Immature natural killer cell (primary cell): ENCODE data around the gene CASKIN1. TPM values are rescaled to one million over a fixed set of nuclear protein-coding genes. Genes with fewer than 3 reads are reported as not detected.
"Not testable (repeated sequence)": the region's sequence is repeated elsewhere in the genome, so short reads cannot be mapped to it uniquely, and the experiment has no call there.

ENCODE experiments used
- DNase-seq, 3 donors: peaks; one replicate each; pipeline ENCODE4 v3.0.0; 2022; ENCODE audit warnings: mixed read lengths in 1 of 3
- H3K27ac Mint-ChIP-seq, 6 donors: one replicate each; pipeline ENCODE4 v1.8.0; 2020; ENCODE audit warnings: mixed read lengths in 6 of 6, mild to moderate bottlenecking in 5 of 6, inconsistent platforms in 4 of 6, moderate library complexity in 3 of 6
- H3K27me3 Mint-ChIP-seq, 3 donors: one replicate each; pipeline ENCODE4 v1.8.0; 2020 to 2021; ENCODE audit warnings: low read depth in 3 of 3, mild to moderate bottlenecking in 3 of 3, mixed read lengths in 3 of 3, moderate library complexity in 3 of 3, inconsistent platforms in 1 of 3
- H3K36me3 Mint-ChIP-seq, 3 donors: one replicate each; pipeline ENCODE4 v1.8.0; 2020; ENCODE audit warnings: mixed read lengths in 3 of 3, inconsistent platforms in 2 of 3, mild to moderate bottlenecking in 2 of 3
- H3K4me1 Mint-ChIP-seq, 2 donors: one replicate each; pipeline ENCODE4 v1.8.0; 2020; ENCODE audit warnings: inconsistent platforms in 2 of 2, mild to moderate bottlenecking in 2 of 2, mixed read lengths in 2 of 2, moderate library complexity in 1 of 2
- H3K4me3 Mint-ChIP-seq, 5 donors: one replicate each; pipeline ENCODE4 v1.8.0; 2020; ENCODE audit warnings: mild to moderate bottlenecking in 5 of 5, mixed read lengths in 5 of 5, inconsistent platforms in 3 of 5, moderate library complexity in 3 of 5
- H3K9me3 Mint-ChIP-seq, 6 donors: one replicate each; pipeline ENCODE4 v1.8.0; 2020; ENCODE audit warnings: mild to moderate bottlenecking in 6 of 6, mixed read lengths in 6 of 6, inconsistent platforms in 4 of 6, moderate library complexity in 3 of 6
- polyA plus RNA-seq, 3 donors: library from polyadenylated mRNA; unstranded; fragments of 300-500 nt; fragmentation: Illumina TruSeq; gene quantifications; one replicate each; pipeline ENCODE4 v1.2.3, GENCODE V29; 2021

The CASKIN1 gene
- polyA plus RNA-seq, 3 donors from 2014 or later: not detected

DNA sequence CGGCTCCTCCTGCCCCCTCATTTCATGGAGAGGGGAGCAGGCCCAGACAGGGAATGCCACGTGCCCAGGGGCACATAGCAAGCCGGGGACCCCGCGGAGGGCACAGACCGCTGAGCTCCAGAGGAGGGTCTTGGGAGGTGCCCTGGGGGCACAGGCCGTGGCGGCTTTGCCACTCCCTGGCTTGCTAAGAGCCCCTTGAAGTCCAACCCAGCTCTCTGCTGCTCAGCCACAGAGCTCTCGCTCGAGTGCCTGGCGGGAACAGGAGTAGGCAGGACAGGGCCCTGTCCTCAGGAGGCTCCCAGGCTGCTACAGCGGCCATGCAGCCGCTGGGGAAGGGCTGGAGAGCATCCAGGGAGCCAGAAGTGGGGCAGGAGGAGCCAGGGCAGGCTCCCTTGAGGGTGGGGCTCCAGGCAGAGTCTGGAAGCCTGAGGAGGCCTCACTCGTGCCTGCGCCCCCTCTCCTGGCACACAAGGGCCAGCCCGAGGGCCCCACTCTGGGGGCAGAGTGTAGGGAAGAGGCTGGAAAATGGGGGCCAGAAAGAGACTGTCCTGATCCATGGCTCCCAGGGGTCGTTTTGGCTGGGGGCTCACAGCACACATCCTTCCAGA is 52.4 kb downstream of the CASKIN1 start:
- Mint-ChIP-seq H3K36me3 (no peaks in the 10 kb centered on the region), H3K4me1 (peaks cover 4 to 10% of the 10 kb centered on the region in 2 donors), H3K27me3 (peaks cover 0 to 5% (median 3%) of the 10 kb centered on the region in 3 donors), H3K9me3 (no peaks in the 10 kb centered on the region), H3K4me3 (no peak overlapping the region), H3K27ac (no peak overlapping the region)
- no peak for DNase-seq

GRCh38 chr16:2142942-2143877 is 53.2 kb downstream of the CASKIN1 start:
- DNase-seq: no peak
- H3K4me1 Mint-ChIP-seq: peaks cover 4 to 10% of the 10 kb centered on the region in 2 donors
- H3K4me3 Mint-ChIP-seq: no peak overlapping the region
- H3K36me3 Mint-ChIP-seq: no peaks in the 10 kb centered on the region
- H3K9me3 Mint-ChIP-seq: no peaks in the 10 kb centered on the region
- peaks cover 0 to 5% (median 3%) of the 10 kb centered on the region in 3 donors for H3K27me3 Mint-ChIP-seq
- no peak overlapping the region for H3K27ac Mint-ChIP-seq

DNA sequence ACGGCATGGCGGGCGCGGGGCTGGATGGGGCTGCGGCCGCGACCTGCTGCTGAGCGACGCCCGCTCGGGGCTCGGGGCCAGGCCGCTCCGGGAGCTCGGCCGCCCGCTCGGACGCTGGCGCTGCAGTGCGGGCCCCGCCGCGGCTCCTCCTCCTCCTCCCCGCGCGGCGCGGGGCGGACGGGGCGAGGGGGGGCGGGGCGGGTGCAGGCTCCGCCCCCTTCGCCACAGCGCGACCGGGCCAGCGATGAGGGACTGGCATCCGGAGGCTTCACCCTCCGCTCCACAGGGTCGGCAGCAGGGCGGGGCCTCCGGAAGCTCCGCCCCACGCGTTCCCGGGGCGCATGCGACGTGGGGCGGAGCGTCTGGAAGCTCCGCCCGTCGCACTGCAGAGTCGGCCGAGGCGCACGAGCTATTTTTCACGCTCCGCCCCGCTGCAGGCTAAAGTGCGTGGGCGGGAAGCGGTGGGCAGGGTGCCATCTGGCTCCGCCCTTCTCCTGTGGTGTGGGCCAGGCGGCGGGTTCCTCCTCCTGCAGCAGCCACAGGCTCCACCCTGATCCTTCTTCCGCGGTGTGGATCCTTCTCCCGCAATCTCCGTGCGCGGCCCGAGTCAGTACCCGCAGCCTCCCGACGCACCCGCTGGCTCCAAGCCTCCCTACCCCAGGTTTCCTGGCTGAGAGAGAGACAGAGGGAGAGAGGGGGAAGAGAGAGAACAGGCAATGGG is 60.5 kb downstream of the CASKIN1 start, which contains the start of gene PKD1:
TSS of gene PKD1 (minus strand) at position 129 of the 721 bp plus-strand sequence. CDS start 209 bp downstream, outside the sequence.
- not testable (repeated sequence) for H3K9me3 Mint-ChIP-seq, H3K36me3 Mint-ChIP-seq
- peaks cover 14 to 18% of the 10 kb centered on the region in 2 donors for H3K4me1 Mint-ChIP-seq
- peaks cover 3 to 10% (median 9%) of the 10 kb centered on the region in 3 donors for H3K27me3 Mint-ChIP-seq
- H3K4me3 Mint-ChIP-seq: peak within 1 kb of the TSS; percentile 89 to 97 (median 96)
- peak within 1 kb of the TSS; percentile 89 to 98 (median 95) for H3K27ac Mint-ChIP-seq
- DNase-seq: peak; percentile 100

DNA sequence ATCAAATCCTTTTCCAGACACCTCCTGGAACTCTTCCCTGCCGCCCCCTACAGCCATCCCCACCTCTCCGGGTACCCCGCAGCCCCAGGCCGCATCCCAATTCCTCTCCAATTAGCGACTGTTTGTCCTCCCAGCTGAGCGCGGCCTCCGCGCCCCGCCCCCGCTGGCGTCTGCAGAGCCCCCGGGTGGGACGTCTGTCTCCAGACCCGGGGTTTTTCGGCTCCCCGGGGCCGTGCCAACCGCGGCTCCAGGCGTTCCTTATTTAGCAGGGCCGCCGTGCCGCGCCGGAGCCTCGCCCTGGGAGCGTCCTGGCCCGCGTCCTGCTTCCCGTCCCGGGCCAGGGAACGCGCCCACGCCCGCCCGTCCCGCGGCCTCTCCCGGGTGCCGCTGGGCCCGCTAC is 61.3 kb downstream of the CASKIN1 start:
- Mint-ChIP-seq H3K4me1 (peaks cover 9 to 11% of the 10 kb centered on the region in 2 donors), H3K27ac (peak overlapping the region in 1 of 6 donors; percentile 55), H3K4me3 (peak overlapping the region; percentile 52 to 78 (median 71))
- not testable (repeated sequence) for H3K9me3 Mint-ChIP-seq, H3K27me3 Mint-ChIP-seq, DNase-seq, H3K36me3 Mint-ChIP-seq

DNA sequence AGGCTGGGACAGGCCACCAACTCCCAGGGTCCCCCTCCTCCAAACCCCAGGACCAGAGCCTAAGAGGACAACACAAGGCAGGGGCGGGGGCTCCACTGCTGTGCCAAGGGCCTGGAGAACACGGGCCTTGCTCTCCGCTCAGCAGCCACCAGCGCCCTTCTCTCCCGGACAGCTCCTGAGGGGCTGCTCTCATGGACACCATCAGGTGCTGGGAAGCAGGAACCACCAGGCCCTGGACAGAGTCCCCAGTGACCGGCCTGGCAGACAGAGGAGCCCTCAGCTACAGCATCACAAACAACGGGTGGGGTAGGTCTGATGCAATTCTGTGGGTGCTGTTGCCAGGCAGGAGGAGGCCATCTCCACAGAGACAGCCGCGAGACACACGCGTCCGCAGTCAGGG is 62.6 kb downstream of the CASKIN1 start:
- Mint-ChIP-seq H3K4me3 (peak overlapping the region in 1 of 5 donors; percentile 36), H3K4me1 (peaks cover 8 to 12% of the 10 kb centered on the region in 2 donors)
- not testable (repeated sequence) for DNase-seq, H3K27ac Mint-ChIP-seq, H3K27me3 Mint-ChIP-seq, H3K36me3 Mint-ChIP-seq, H3K9me3 Mint-ChIP-seq

DNA sequence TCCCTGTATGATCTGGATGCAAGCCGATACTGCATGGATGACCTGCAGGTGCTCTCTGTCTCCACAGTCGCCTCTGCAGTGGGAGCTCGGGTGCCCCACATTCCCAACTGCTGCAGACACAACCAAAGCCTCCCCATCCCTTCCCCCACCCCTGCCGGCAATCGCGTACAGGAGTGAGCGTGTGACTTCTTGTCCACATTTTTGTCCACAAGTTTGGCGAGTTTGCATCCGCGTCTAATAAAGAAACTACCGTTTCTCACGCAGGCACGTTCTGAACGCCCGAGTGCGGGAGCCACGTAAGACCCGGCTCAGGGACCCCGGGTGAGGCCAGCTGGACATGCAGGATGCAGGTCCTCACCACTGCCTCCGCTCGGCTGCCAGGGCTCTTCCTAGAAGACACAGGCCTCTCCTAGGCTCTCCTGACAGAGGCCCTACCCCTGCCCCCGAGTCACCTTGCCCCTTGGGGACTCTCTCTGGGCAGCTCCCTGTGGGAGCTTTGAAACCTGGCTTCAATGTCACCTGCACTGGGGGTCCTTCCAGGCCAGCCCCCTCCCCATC is 66.4 kb downstream of the CASKIN1 start:
- not testable (repeated sequence) for H3K27ac Mint-ChIP-seq, H3K9me3 Mint-ChIP-seq, DNase-seq, H3K36me3 Mint-ChIP-seq, H3K4me3 Mint-ChIP-seq, H3K27me3 Mint-ChIP-seq
- H3K4me1 Mint-ChIP-seq: peaks cover 6 to 24% of the 10 kb centered on the region in 2 donors

DNA sequence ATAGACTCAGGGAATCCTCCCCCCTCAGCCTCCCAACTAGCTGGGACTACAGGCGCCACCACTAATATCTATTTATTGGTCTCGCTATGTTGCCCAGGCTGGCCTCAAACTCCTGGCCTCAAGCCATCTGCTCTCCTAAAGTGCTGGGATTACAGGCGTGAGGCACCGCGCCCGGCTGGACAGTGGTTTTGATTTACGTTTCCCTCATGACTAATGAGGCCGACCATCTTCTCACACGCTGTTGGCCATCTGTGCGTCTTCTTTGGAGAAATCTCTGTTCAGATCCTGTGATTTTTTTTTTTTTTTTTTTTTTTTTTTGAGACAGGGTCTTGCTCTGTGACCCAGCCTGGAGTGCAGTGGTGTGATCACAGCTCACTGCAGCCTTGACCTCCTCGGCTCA is 67.2 kb downstream of the CASKIN1 start:
- DNase-seq, H3K36me3 Mint-ChIP-seq, H3K27ac Mint-ChIP-seq, H3K9me3 Mint-ChIP-seq, H3K27me3 Mint-ChIP-seq, H3K4me3 Mint-ChIP-seq: not testable (repeated sequence)
- H3K4me1 Mint-ChIP-seq: peaks cover 6 to 21% of the 10 kb centered on the region in 2 donors

GRCh38 chr16:2127630-2128280 is 68.7 kb downstream of the CASKIN1 start:
- Mint-ChIP-seq H3K27ac (peak overlapping the region in 1 of 6 donors; percentile 17), H3K4me1 (peaks cover 6 to 20% of the 10 kb centered on the region in 2 donors)
- H3K27me3 Mint-ChIP-seq, H3K9me3 Mint-ChIP-seq, H3K4me3 Mint-ChIP-seq, H3K36me3 Mint-ChIP-seq, DNase-seq: not testable (repeated sequence)

Other genes with a start within 250 kb of the CASKIN1 start
- gene RPL3L, start 241.9 kb downstream of the CASKIN1 start, polyA plus RNA-seq: not detected
- gene NDUFB10, start 237.1 kb downstream of the CASKIN1 start, polyA plus RNA-seq: 100 to 1,000 TPM; 201 to 232 (median 203) TPM
- 1,000 to 10,000 TPM; 2,221 to 2,989 (median 2,668) TPM for gene RPS2, start 231.8 kb downstream of the CASKIN1 start, polyA plus RNA-seq
- not detected for gene RNF151, start 229.7 kb downstream of the CASKIN1 start, polyA plus RNA-seq
- 10 to 100 TPM; 34.4 to 66.1 (median 59.8) TPM for gene TBL3, start 224.6 kb downstream of the CASKIN1 start, polyA plus RNA-seq
- gene NOXO1, start 215.1 kb downstream of the CASKIN1 start, polyA plus RNA-seq: under 1 TPM in 1 of 3 donors, not detected in 2; 0.17 TPM
- gene GFER, start 212.4 kb downstream of the CASKIN1 start, polyA plus RNA-seq: 10 to 100 TPM; 38.4 to 52.0 (median 40.7) TPM
- 1 to 10 TPM; 4.6 to 6.7 (median 6.4) TPM for gene SYNGR3, start 206.6 kb downstream of the CASKIN1 start, polyA plus RNA-seq
- gene ZNF598, start 186.8 kb downstream of the CASKIN1 start, polyA plus RNA-seq: 10 to 100 TPM in 1 of 3 donors, 1 to 10 TPM in 2; 1.8 to 10.4 (median 2.9) TPM
- gene NPW, start 176.8 kb downstream of the CASKIN1 start, polyA plus RNA-seq: not detected
- gene NHERF2, start 169.7 kb downstream of the CASKIN1 start, polyA plus RNA-seq: 1 to 10 TPM in 1 of 3 donors, under 1 TPM in 1, not detected in 1; 0.54 to 1.4 TPM
- 10 to 100 TPM; 26.4 to 31.6 (median 29.7) TPM for gene NTHL1, start 148.8 kb downstream of the CASKIN1 start, polyA plus RNA-seq
- gene TSC2, start 148.6 kb downstream of the CASKIN1 start, polyA plus RNA-seq: 10 to 100 TPM; 18.0 to 50.1 (median 29.1) TPM
- gene PKD1, start 60.7 kb downstream of the CASKIN1 start, polyA plus RNA-seq: 1 to 10 TPM; 2.7 to 6.7 (median 2.8) TPM
- 1 to 10 TPM in 1 of 3 donors, under 1 TPM in 1, not detected in 1; 0.34 to 1.4 TPM for gene RAB26, start 48.0 kb downstream of the CASKIN1 start, polyA plus RNA-seq
- 1 to 10 TPM; 5.2 to 6.9 (median 5.6) TPM for gene TRAF7, start 40.8 kb downstream of the CASKIN1 start, polyA plus RNA-seq
- gene MLST8, start 8.8 kb upstream of the CASKIN1 start, polyA plus RNA-seq: 10 to 100 TPM; 22.5 to 39.1 (median 36.9) TPM
- under 1 TPM in 2 of 3 donors, not detected in 1; 0.10 to 0.36 TPM for gene BRICD5, start 14.3 kb upstream of the CASKIN1 start, polyA plus RNA-seq
- gene PGP, start 18.2 kb upstream of the CASKIN1 start, polyA plus RNA-seq: 10 to 100 TPM; 10.4 to 18.4 (median 17.7) TPM
- 10 to 100 TPM in 2 of 3 donors, 1 to 10 TPM in 1; 8.4 to 18.6 (median 10.3) TPM for gene E4F1, start 27.0 kb upstream of the CASKIN1 start, polyA plus RNA-seq
- not detected for gene DNASE1L2, start 39.8 kb upstream of the CASKIN1 start, polyA plus RNA-seq
- 10 to 100 TPM; 40.4 to 67.8 (median 42.2) TPM for gene ECI1, start 55.0 kb upstream of the CASKIN1 start, polyA plus RNA-seq
- gene RNPS1, start 71.5 kb upstream of the CASKIN1 start, polyA plus RNA-seq: 100 to 1,000 TPM; 179 to 332 (median 189) TPM
- 1 to 10 TPM; 2.4 to 7.6 (median 4.8) TPM for gene ABCA3, start 144.1 kb upstream of the CASKIN1 start, polyA plus RNA-seq
- gene CCNF, start 232.8 kb upstream of the CASKIN1 start, polyA plus RNA-seq: 10 to 100 TPM in 1 of 3 donors, 1 to 10 TPM in 2; 1.5 to 10.9 (median 4.5) TPM